K562 (cell line): ENCODE data around the gene RING1.

Experiments used
- ERF ChIP-seq: fragments of 450-650 bp; formaldehyde crosslinking; IDR thresholded peaks from 2 replicates; pipeline ENCODE4 v1.4.0; 2020; ENCODE audit warnings: mild to moderate bottlenecking, mixed read lengths
- EZH2 ChIP-seq: IDR thresholded peaks from 2 replicates; pipeline ENCODE4 v1.6.1; 2012; ENCODE audit warnings: low read depth, mild to moderate bottlenecking, inconsistent platforms, low read length, borderline replicate concordance
- FOXP1 ChIP-seq: sonication (generic); formaldehyde crosslinking; IDR thresholded peaks from 2 replicates; pipeline ENCODE4 v1.8.0; 2022; ENCODE audit warnings: mild to moderate bottlenecking, missing genetic modification reagents
- FOXP4 ChIP-seq: sonication (generic); formaldehyde crosslinking; IDR thresholded peaks from 2 replicates; pipeline ENCODE4 v1.8.0; 2022; ENCODE audit warnings: mild to moderate bottlenecking, missing genetic modification reagents, borderline replicate concordance
- GTF2F1 ChIP-seq: IDR thresholded peaks from 2 replicates; pipeline ENCODE4 v1.6.1; 2011; ENCODE audit warnings: low read depth, low read length, improper control_type of control experiment
- HDAC8 ChIP-seq: fragments of 450-650 bp; IDR thresholded peaks from 2 replicates; pipeline ENCODE4 v1.6.1; 2016; ENCODE audit warnings: mild to moderate bottlenecking, missing genetic modification characterization, moderate library complexity, missing compliant biosample characterization
- MTA2 ChIP-seq: fragments of 450-650 bp; IDR thresholded peaks from 2 replicates; pipeline ENCODE4 v1.6.1; 2016; ENCODE audit warnings: low read depth
- POLR3A ChIP-seq: IDR thresholded peaks from 2 replicates; pipeline ENCODE4 v1.6.1; 2011; ENCODE audit warnings: borderline replicate concordance, mild to moderate bottlenecking, moderate library complexity; ENCODE audit not compliant: insufficient read length, insufficient read depth; ENCODE audit errors: extremely low read depth
- SIN3A ChIP-seq, 2 experiments: fragments of 150-350 bp in 1 of 2; IDR thresholded peaks; 2 replicates each; pipeline ENCODE4 v1.6.1; 2011 to 2016; ENCODE audit warnings: borderline replicate concordance in 2 of 2, low read depth in 2 of 2, low read length in 2 of 2, mild to moderate bottlenecking in 2 of 2, moderate library complexity in 2 of 2; ENCODE audit not compliant: control insufficient read depth in 1 of 2
- ZBTB17 ChIP-seq: fragments of 450-650 bp; formaldehyde crosslinking; IDR thresholded peaks from 2 replicates; pipeline ENCODE4 v1.4.0; 2020; ENCODE audit warnings: mild to moderate bottlenecking

GRCh38 chr6:33200219-33201146, 7.8 kb upstream of the RING1 start, which contains the start of the genes RXRB and SLC39A7:
- TF ChIP-seq MTA2 = no peak
- TF ChIP-seq ERF (CRISPR knock-in tag) = peak; percentile 93
- TF ChIP-seq EZH2 = no peak
- TF ChIP-seq FOXP1 (CRISPR knock-in tag) = peak; percentile 76; the same call in 1 of the 2 replicates
- TF ChIP-seq SIN3A (IDR thresholded peaks at IDR 0.05; ENCODE audit: borderline replicate concordance in 2 of 2, control insufficient read depth in 1 of 2, low read depth in 2 of 2, low read length in 2 of 2) = peak in 1 of 2 experiments; percentile 67; a peak in 1 of 4 replicates
- TF ChIP-seq FOXP4 = peak; percentile 96; the same call in 1 of the 2 replicates
- peak; percentile 76 for TF ChIP-seq ZBTB17
- no peak for TF ChIP-seq POLR3A
- TF ChIP-seq HDAC8 = no peak
- no peak for TF ChIP-seq GTF2F1
